ENCODE data around the gene KDR.

Gene KDR

GRCh38 chr4:55123791-55124190 lies 1.6 kb downstream of the KDR start:
- DNase-seq (ENCODE audit: low read depth in 2 of 2), result no peak

GRCh38 chr4:55122235-55122634 lies 3.2 kb downstream of the KDR start:
- no peak for DNase-seq (ENCODE audit: low read depth in 2 of 2)

GRCh38 chr4:55121246-55121645 lies 4.1 kb downstream of the KDR start:
- no peak for DNase-seq (ENCODE audit: low read depth in 2 of 2)

GRCh38 chr4:55118397-55118796 lies 7.0 kb downstream of the KDR start:
- no peak for DNase-seq (ENCODE audit: low read depth in 2 of 2)

- DNase-seq (ENCODE audit: low read depth in 2 of 2), result no peak
Observed at GRCh38 chr4:55117511-55117910, 7.9 kb downstream of the KDR start.

- DNase-seq (ENCODE audit: low read depth in 2 of 2), result no peak
Observed at GRCh38 chr4:55116450-55116849, 8.9 kb downstream of the KDR start.

GRCh38 chr4:55111601-55112000 lies 13.8 kb downstream of the KDR start:
- DNase-seq (ENCODE audit: low read depth in 2 of 2), result no peak

- no peak for DNase-seq (ENCODE audit: low read depth in 2 of 2)
Observed at GRCh38 chr4:55110131-55110530, 15.3 kb downstream of the KDR start.

- no peak for DNase-seq (ENCODE audit: low read depth in 2 of 2)
Observed at GRCh38 chr4:55107054-55107453, 18.3 kb downstream of the KDR start.

- no peak for DNase-seq (ENCODE audit: low read depth in 2 of 2)
Observed at GRCh38 chr4:55103224-55103623, 22.2 kb downstream of the KDR start.

- no peak for DNase-seq (ENCODE audit: low read depth in 2 of 2)
Observed at GRCh38 chr4:55099816-55100215, 25.6 kb downstream of the KDR start.

GRCh38 chr4:55098456-55099204 lies 26.8 kb downstream of the KDR start:
- no peak for DNase-seq (ENCODE audit: low read depth in 2 of 2)

- no peak for DNase-seq (ENCODE audit: low read depth in 2 of 2)
Observed at GRCh38 chr4:55096619-55097018, 28.8 kb downstream of the KDR start.

- DNase-seq (ENCODE audit: low read depth in 2 of 2), result no peak
Observed at GRCh38 chr4:55096045-55096444, 29.4 kb downstream of the KDR start.

- no peak for DNase-seq (ENCODE audit: low read depth in 2 of 2)
Observed at GRCh38 chr4:55092504-55092903, 32.9 kb downstream of the KDR start.

GRCh38 chr4:55089916-55090315 lies 35.5 kb downstream of the KDR start:
- DNase-seq (ENCODE audit: low read depth in 2 of 2), result no peak

- no peak for DNase-seq (ENCODE audit: low read depth in 2 of 2)
Observed at GRCh38 chr4:55087913-55088260, 37.5 kb downstream of the KDR start.

GRCh38 chr4:55087009-55087912 lies 38.1 kb downstream of the KDR start:
- no peak for DNase-seq (ENCODE audit: low read depth in 2 of 2)

GRCh38 chr4:55086578-55086977 lies 38.8 kb downstream of the KDR start:
- no peak for DNase-seq (ENCODE audit: low read depth in 2 of 2)

- DNase-seq (ENCODE audit: low read depth in 2 of 2), result no peak
Observed at GRCh38 chr4:55083735-55084134, 41.7 kb downstream of the KDR start.

- DNase-seq (ENCODE audit: low read depth in 2 of 2), result no peak
Observed at GRCh38 chr4:55082756-55083155, 42.6 kb downstream of the KDR start.

- no peak for DNase-seq (ENCODE audit: low read depth in 2 of 2)
Observed at GRCh38 chr4:55080174-55080865, 45.1 kb downstream of the KDR start.

Data from stimulated activated CD8-positive, alpha-beta memory T cell treated with anti-CD3 and anti-CD28 coated beads, Interleukin-15, amount 100 ng/mL, for 4 hours (primary cell).